Gastrocnemius medialis (tissue), 4 donors: ENCODE measurements around the gene ISLR2.

Experiments used
- CTCF ChIP-seq, 5 experiments: fragments of 450-650 bp in 3 of 5; fragments of 200-600 bp in 2 of 5; sonication (generic) in 2 of 5; IDR thresholded peaks in 4 of 5; conservative IDR thresholded peaks in 1 of 5; 1 replicate in 4 of 5; 2 replicates in 1 of 5; pipeline ENCODE4 v1.5.1; 2016 to 2019; ENCODE audit warnings: antibody characterized with exemption in 5 of 5, mild to moderate bottlenecking in 3 of 5, moderate library complexity in 3 of 5
- POLR2A ChIP-seq, 2 donors: fragments of 450-650 bp; IDR thresholded peaks; one replicate each; pipeline ENCODE4 v1.6.1; 2017; ENCODE audit warnings: antibody characterized with exemption in 2 of 2, mild to moderate bottlenecking in 2 of 2, moderate library complexity in 2 of 2

DNA sequence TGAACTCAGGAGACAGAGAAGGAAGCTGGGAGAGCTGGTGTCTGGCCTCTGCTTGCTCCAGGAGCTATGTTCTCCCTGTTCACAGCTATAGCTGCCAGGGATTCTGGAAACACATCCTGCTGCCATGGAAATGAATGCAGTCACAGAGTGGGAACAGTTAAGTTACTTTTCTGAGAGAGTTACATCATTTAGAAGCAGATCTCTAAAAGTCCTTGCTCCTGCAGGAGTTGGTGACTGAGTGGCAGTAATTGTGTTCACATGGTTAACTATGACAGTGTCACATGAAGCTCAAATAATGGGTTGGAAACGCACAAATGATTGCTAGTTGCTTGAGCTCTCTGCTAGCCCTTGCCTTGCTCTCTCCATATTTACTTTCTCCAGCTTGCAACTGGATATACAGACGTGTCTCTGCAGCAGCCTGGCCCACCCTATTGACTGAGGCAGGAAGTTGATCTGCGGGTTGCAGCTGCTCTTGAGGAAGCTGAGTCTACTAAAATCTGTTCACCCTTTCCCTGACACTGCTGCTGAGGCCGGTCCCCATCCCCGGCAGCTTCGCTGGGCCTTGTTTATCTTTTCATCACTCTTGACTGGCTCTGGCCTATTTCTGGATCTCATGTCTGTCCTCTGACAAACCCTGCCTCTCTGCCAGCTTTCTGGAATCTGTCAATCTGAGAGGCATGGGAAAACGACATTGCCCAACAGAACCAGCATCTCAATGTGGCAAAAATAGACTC lies 26.5 kb downstream of the ISLR2 start:
- TF ChIP-seq CTCF (IDR thresholded peaks at IDR 0.05 in 4 of 5, conservative IDR thresholded peaks at IDR 0.05 in 1 of 5) (no peak), POLR2A (IDR thresholded peaks at IDR 0.05) (no peak)
